HCEC 1CT (cell line): ENCODE data around the gene RNF4.
A peak's percentile ranks its signal among the peaks of the same experiment; 100 is the strongest.
"Not testable (repeated sequence)": the region's sequence is repeated elsewhere in the genome, so short reads cannot be mapped to it uniquely, and the experiment has no call there.

Experiments
- DNase-seq: peaks from one replicate; pipeline ENCODE4 v3.0.0-alpha.2; 2017

Gene RNF4

GRCh38 chr4:2537011-2537830, 68.3 kb downstream of the RNF4 start:
- peak; percentile 23 for DNase-seq

- not testable (repeated sequence) for DNase-seq
Observed at GRCh38 chr4:2543580-2544191, 74.8 kb downstream of the RNF4 start.

GRCh38 chr4:2545321-2546013, 76.6 kb downstream of the RNF4 start:
- peak; percentile 7 for DNase-seq

- no peak for DNase-seq
Observed at GRCh38 chr4:2546286-2546823, 77.4 kb downstream of the RNF4 start.

- DNase-seq: not testable (repeated sequence)
Observed at GRCh38 chr4:2546961-2547691, 78.2 kb downstream of the RNF4 start.

GRCh38 chr4:2551118-2551517, 82.2 kb downstream of the RNF4 start:
- DNase-seq: no peak

GRCh38 chr4:2552806-2553205, 83.9 kb downstream of the RNF4 start:
- no peak for DNase-seq

GRCh38 chr4:2558301-2558700, 89.4 kb downstream of the RNF4 start:
- no peak for DNase-seq

- DNase-seq: no peak
Observed at GRCh38 chr4:2560167-2560566, 91.3 kb downstream of the RNF4 start.
